CD4-positive, alpha-beta T cell treated with Interleukin-15 for 4 hours (primary cell): Measurements from ENCODE around the gene PCLAF.
A peak's percentile ranks its signal among the peaks of the same experiment; 100 is the strongest.
"Not testable (repeated sequence)": the region's sequence is repeated elsewhere in the genome, so short reads cannot be mapped to it uniquely, and the experiment has no call there.

Experiments used
- DNase-seq: peaks from one replicate; pipeline ENCODE4 v3.0.0-alpha.2; 2020; ENCODE audit warnings: low spot score

The PCLAF gene

DNA sequence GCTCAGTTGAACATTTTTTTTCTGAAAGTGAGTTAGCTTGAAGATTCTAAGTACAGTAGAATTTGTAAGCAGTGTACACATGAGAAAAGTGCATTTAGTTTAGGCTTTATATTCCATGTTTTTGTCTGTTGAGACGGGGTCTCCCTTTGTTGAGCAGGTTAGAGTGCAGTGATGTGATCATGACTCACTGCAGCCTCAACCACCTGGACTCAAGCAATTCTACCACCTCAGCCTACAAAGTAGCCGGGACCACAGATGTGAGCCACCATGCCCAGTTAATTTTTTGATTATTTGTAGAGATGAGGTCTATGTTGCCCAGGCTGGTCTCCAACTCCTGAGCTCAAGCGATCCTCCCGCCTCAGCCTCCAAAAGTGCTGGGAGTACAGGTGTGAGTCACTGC lies 20.0 kb downstream of the PCLAF start:
- no peak for DNase-seq

DNA sequence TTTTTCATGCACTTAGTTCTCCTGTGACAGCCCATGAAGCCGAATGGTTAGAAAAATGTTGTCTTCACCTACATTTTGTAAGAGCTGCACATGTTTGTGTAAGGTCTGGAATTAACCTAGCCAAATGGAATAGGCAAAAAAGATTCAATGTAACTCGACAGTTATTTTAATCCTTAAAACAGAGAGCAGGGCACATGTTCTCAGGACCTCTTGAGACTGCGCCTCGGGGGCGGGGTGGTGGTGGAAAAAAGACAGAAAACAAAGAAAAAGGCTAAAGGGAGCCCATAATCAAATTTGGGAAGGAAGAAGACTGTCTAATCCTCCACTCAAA lies 24.6 kb downstream of the PCLAF start:
- no peak for DNase-seq

DNA sequence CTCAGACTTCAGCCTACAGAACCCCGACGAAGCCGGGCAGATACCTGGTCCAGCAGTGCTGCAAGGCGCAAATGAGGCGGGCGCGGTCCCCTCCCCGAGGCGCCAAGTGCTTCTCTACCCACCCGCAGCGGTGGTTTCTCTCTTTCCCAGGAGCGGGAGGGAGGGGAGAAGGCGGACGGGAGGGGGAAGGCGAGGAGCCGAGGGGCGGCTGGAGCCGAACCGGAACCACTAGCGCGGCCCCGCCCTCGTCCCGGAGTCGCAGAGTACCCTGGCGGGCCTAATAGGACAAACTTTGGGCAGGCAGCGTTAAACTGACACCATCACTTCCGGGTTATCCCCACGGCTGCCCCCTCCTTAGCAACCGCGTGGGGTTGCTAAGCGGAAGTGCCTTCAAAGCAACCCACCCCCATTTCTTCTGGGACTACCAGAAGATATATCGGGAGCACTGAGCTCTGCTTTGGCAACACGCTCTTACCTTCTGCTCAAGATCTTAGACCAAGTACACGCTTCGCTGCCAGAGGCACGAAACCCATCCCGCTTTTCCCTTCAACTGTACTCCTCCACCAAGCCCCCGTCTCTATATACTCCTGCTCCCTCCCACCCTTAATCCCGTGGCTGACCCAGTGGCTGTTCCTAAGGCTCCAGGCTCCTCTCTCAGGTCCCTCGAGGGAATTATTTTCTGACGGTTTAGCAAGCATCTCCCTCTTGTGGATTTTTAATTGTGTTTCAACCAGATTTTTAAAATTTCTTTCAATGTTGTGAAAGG lies 25.1 kb downstream of the PCLAF start, which contains the start of gene CSNK1G1:
Gene CSNK1G1, minus strand, starts transcription at position 230 of the 766 bp plus-strand sequence. CDS start 55,674 bp downstream, outside the sequence.
- DNase-seq, result peak; percentile 93

DNA sequence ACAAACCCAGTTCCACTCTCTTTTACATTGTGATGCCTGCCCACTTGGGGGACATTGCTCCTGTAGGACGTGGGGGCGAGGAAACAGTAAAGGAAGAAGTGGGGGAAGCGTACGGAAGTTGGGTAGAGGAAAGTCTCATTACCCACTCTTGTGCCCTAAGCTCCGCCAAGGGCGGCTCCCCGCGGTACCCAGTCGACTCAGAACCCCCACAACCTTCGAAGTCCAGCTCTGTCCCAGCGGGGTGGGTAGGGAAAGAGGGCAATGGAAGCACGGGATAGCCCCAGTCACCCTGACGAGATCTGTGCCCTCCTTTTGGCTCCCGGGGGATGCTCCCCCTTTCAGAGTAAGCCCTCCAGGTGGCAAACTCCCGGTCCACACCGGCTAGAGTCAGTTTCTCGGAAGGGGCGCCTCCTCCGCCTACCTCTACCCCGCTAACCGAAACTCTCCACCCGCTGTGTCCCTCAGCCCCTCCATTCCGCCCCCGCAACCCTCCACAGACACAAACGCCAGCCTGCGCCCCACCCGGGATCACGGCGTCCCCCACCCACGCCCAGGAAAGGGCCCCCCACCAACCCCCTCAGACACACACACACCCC lies 25.8 kb downstream of the PCLAF start:
- DNase-seq, result no peak

DNA sequence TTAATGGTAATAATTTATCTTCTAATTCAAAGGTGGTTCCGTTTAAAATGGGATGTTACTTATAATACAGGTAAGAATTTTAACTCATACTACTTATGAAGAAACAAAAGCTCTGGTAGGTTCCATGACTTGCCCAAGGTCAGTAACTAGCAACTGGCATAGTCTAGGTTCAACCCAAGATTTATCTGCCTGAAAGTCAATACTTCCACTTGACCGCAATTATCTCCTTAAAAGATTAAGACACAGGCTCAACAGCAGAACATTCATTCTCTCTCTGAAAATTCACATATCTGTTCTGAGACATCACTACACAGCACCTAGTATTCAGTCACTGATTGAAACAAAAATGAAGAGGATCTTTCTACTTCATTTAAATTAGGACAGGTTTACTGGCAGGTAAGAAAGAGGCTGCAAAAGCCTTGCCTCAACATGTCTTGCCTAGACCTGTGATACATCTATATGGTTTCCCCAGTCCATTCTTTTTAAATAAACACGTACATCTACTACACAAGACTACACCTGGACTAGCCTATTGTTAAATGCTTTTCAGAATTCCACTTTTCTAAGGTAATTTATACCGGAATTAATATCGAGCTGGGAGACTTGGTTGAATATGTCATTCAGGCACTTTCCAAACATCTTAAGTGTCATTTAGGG lies 26.4 kb downstream of the PCLAF start:
- no peak for DNase-seq

DNA sequence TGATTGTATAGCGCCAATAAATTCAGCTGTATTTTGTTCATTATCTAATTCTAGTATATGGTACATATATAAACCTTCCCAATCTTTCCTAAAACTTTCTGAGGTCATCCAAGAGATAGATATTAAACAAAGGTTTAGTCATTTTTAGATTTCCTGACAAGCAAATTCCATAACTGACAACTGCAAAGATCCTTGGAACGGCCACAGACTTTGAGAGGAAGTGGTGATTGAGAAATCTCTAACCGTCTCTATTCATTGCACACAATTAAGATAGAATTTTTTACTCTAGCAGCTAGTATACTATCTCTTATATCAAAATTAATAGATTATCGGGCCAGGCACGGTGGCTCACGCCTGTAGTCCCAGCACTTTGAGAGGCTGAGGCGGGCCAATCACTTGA lies 30.0 kb downstream of the PCLAF start:
- DNase-seq, result no peak

DNA sequence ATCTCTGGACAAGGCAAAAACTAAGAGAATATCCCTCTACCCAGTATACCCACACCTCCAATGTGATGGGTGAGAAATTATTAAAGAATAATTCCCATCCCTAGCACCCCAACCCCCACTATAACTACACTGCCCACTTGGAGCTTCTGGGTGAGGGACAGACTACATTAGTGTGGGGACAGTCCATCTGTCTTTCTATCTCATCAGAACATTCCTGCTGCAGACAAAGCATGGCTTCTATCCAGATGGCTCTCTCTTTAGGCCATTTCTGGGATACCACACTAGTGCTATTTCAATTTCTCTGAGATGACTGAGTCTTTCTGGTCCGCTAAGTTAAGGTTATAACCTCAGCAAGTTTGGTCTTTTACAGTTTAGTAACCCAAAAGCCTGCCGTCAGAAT lies 31.9 kb downstream of the PCLAF start:
- no peak for DNase-seq

DNA sequence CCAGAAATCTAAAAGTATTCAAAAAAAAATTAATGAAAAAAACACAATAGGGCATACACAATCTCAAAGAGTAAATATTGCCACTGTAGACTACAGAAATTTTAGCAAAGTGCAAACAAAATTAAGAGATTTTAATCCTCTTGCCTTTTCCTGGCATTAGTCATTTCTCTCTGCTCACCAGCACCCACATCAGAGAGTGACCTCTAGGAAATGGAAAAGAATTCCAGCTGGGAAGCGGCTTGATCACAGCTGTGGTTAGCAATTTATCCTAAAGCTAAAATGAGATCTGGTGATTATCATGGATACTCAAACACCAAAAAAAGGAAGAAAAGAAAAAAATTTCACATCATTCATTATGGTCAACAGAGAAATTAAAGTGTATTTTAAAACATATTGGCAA lies 32.8 kb downstream of the PCLAF start:
- no peak for DNase-seq

DNA sequence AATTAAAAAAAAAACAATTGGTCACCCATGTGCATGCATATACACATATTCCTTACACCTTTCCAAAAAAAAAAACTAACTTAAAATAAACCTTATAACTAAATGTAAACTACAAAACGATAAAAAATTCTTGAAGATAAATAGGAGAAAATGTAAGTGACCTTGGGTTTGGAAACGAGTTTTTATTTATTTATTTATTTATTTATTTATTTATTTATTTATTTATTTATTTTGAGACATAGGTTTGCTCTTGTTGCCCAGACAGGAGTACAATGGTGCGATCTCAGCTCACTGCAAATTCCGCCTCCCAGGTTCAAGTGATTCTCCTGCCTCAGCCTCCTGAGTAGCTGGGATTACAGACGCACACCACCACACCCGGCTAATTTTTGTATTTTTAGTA lies 35.0 kb downstream of the PCLAF start:
- DNase-seq, result not testable (repeated sequence)

DNA sequence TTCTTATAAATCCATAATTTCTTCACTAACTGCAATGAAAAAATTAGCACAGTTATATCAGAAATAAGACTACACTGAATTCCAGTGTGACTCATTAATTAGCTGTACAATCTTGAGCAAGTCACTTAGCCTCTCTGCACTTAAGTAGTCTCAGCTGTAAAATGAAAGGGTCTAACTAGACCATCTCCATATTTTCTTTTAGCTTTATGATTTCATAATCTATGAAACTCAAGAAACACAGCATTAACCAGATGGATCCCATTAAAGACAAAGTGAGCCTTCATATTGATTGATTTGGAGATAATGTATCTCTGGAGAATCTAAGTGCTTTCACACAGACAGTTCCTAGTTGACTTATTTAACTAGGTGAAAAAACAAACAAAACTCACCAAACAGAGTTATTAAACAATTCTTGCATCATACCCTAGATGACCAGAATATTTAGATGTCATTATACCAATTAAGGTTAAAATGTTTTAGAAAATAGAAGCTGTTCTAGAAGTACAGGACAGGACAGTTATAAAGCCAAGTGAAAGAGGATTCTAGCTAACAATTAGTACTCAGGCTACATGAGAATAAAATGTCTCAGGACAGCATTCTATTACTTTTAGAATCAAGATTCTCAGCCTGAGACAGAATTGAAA lies 36.5 kb downstream of the PCLAF start:
- DNase-seq, result no peak

DNA sequence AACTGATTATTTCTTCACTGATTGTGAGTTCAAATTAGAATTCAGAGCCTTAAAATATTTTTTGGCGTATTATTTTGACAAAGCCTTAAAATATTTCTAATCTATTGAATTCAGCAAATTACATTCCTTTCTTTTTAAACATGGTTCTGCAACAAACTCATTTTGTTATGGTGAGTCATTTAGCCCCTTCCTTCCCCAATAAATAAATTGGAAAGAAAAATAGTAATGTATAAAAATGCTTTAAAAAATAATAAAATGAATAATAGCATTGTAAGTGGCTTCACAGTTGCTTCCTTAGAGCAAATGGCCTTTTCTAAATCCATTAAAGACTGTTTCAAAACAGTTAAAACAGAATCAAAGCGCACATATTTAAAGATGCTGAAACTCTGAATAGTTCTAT lies 37.4 kb downstream of the PCLAF start:
- DNase-seq, result no peak

DNA sequence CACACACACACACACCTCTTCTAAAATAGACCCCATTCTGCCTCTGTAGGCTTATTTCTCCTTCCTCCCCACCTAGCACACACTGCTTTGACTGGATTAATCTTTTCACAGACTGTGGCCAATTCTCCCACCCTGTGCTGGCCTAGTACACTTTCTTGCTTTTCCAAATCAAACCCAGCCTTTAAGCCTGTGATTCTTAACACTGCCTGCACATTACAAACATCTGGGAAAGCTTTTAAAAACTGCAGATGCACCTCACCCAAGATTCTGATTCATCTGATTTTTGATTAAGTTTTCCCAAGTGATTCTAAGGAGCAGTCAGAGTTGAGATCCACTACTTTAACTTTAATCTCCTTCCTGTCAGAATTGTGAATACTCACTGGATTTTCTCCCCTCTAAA lies 38.0 kb downstream of the PCLAF start:
- no peak for DNase-seq

DNA sequence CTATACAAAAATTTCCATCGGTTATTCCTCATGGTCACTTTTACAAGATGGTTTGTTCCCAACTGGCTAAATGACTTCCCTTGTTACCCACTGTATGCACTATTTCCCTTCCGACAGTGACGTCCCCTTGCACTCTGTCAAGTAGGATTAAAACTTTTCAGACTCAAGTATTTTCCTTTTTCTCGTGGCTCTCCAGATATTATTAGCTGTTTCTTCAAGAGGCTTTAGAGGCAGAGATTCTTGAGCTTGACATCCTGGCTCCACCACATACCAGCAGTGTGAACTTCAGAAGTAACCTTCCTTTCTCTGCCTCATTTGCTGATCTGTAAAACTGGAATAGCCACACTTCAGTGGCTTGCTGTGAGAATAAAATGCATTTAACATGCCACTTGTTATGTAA lies 39.3 kb downstream of the PCLAF start:
- no peak for DNase-seq

DNA sequence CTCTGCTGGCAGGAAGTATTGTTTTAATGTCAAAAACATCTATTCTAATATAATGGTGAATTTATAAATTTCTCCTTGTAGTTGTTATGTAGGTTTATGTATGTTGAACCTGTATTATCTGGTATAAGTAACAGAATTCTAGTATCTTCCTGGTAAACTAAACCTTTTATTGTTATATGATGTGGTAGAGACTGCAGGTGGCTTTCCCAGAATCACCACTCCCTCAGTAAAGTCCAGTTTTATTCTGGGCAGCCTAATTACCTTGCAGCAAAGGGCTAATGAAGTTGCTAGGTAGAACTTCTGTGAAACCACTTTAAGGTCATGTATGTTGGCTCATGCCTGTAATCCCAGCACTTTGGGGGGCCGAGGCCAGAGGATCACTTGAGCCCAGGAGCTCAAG lies 40.9 kb downstream of the PCLAF start:
- no peak for DNase-seq

DNA sequence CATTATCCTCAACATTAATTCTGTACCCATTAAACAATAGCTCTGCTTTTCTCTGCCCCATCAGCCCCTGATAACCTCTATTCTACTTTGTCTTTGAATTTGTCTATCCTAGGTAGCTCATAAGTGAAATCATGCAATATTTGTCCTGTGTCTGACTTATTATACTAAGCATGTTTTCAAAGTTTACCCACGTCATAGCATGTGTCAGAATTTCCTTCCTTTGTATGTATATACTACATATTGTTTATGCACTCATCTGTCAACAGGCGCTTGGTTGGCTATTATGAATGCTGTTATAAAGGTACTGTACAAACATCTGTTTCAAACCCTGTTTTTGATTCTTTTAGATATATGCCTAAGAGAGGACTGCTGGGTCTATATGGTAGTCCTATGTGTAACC lies 43.5 kb downstream of the PCLAF start:
- no peak for DNase-seq

DNA sequence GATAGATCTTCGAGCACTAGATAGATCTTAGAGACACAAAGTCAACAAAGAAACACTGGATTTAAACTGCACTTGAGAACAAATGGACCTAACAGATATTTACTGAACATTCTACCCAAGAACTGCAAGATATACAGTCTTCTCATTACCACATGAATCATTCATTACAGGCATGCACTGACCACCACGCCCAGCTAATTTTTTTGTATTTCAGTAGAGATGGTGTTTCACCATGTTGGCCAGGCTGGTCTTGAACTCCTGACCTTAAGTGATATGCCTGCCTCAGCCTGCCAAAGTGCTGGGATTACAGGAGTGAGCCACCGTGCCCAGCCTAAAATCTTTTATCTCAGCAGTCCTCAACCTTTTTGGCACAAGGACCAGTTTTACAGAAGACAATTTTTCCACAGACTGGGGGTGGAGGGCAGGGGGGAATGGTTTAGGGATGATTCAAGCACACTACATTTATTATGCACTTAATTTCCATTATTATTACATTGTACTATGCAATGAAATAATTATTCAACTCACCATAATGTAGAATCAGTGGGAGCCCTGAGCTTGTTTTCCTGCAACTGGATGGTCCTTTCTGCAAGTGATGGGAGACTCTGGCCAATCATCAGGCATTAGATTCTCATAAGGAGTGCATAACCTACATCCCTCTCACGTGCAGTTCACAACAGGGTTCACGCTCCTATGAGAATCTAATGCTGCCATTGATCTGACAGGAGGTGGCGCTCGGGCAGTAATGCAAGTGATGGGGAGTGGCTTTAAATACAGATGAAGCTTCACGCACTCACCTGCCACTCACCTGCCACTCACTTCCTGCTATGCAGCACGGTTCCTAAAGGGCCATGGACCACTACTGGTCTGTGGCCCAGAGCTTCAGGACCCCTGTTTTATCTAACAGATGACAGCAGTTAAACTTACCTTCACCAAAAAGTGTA lies 47.0 kb downstream of the PCLAF start:
- peak; percentile 36 for DNase-seq

DNA sequence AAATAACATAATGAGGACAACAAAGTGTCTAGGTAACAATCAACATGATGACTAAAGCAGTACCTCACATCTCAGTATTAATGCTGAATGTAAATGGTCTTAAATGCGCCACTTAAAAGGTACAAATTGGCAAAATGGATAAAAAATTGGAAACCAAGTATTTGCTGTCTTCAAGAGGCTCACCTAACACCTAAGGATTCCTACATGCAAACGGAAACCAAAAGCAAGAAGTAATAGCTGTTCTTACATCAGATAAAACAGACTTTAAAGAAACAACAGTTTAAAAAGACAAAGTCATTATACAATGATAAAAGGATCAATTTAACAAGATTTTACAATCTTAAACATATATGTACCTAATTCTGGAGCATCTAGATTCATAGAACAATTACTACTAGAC lies 47.7 kb downstream of the PCLAF start:
- no peak for DNase-seq

DNA sequence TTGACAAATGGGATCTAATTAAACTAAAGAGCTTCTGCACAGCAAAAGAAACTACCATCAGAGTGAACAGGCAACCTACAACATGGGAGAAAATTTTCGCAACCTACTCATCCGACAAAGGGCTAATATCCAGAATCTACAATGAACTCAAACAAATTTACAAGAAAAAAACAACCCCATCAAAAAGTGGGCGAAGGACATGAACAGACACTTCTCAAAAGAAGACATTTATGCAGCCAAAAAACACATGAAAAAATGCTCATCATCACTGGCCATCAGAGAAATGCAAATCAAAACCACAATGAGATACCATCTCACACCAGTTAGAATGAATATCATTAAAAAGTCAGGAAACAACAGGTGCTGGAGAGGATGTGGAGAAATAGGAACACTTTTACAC lies 49.6 kb downstream of the PCLAF start:
- DNase-seq, result not testable (repeated sequence)

DNA sequence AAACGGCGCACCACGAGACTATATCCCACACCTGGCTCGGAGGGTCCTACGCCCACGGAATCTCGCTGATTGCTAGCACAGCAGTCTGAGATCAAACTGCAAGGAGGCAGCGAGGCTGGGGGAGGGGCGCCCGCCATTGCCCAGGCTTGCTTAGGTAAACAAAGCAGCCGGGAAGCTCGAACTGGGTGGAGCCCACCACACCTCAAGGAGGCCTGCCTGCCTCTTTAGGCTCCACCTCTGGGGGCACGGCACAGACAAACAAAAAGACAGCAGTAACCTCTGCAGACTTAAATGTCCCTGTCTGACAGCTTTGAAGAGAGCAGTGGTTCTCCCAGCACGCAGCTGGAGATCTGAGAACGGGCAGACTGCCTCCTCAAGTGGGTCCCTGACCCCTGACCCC lies 54.3 kb downstream of the PCLAF start:
- not testable (repeated sequence) for DNase-seq

DNA sequence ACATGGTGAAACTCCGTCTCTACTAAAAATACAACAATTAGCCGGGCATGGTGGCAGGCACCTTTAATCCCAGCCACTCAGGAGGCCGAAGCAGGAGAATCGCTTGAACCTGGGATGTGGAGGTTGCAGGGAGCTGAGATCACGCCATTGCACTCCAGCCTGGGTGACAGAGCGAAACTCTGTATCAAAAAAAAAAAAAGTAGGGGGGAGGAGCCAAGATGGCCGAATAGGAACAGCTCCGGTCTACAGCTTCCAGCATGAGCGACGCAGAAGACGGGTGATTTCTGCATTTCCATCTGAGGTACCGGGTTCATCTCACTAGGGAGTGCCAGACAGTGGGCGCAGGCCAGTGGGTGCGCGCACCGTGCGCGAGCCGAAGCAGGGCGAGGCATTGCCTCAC lies 54.8 kb downstream of the PCLAF start:
- DNase-seq, result not testable (repeated sequence)

DNA sequence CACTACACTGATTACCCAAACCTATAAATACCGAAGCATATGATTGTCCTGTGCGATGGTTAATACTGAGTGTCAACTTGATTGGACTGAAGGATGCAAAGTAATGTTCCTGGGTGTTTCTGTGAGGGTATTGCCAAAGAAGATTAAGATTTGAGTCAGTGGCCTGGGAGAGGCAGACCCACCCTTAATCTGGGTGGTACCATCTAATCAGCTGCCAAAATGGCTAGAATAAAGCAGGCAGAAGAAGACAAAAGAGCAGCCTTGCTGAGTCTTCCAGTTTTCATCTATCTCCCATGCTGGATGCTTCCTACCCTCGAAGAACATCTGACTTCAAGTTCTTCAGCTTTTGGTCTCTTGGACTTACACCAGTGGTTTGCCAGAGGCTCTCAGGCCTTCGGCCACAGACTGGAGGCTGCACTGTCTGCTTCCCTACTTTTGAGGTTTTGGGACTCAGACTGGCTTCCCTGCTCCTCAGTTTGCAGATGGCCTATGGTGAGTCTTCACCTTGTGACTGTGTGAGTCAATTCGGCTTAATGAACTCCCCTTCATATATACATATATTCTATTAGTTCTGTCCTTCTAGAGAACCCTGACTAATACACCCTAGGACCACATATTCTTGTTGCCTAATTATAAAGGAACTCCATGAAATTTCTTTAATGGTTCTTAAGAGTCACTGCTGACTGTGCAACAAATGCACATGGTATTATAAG lies 56.9 kb downstream of the PCLAF start:
- DNase-seq, result no peak
